Measurements from ENCODE around the gene MACROD2.

DNA sequence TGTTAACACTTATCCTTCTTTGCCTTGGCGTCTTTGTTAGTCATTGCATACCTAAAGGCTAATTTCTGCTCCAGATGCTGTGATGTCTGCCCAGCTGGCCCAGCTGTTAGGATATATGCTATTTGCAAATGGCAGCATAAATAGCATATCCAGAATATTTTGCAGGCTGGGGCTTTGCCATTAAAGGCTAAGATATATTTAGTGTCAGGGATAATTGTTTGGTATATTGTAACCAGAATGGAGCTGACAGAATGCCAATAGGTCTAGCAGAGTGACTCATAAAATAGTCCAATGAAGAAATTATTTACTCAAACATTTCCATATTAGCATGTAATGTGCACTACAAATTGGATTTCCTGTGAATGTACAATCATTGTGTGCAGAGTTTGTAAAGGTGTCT is 926.2 kb downstream of the MACROD2 start:
- TF ChIP-seq, protein P1, sequence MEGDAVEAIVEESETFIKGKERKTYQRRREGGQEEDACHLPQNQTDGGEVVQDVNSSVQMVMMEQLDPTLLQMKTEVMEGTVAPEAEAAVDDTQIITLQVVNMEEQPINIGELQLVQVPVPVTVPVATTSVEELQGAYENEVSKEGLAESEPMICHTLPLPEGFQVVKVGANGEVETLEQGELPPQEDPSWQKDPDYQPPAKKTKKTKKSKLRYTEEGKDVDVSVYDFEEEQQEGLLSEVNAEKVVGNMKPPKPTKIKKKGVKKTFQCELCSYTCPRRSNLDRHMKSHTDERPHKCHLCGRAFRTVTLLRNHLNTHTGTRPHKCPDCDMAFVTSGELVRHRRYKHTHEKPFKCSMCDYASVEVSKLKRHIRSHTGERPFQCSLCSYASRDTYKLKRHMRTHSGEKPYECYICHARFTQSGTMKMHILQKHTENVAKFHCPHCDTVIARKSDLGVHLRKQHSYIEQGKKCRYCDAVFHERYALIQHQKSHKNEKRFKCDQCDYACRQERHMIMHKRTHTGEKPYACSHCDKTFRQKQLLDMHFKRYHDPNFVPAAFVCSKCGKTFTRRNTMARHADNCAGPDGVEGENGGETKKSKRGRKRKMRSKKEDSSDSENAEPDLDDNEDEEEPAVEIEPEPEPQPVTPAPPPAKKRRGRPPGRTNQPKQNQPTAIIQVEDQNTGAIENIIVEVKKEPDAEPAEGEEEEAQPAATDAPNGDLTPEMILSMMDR (IDR thresholded peaks at IDR 0.05; ENCODE audit: insufficient read depth, low read depth, low read length), result no peak
- no peak for TF ChIP-seq EZH2 (IDR thresholded peaks at IDR 0.05; ENCODE audit: insufficient read depth, low read length)
